GM23338 (cell line): Measurements from ENCODE around the gene ZBTB7C. TPM values are rescaled to one million over a fixed set of nuclear protein-coding genes. Genes with fewer than 3 reads are reported as not detected.

Experiments used
- ATAC-seq: fragments of 200-7000 bp; cut with Tn5 transposase; 3 replicates; pipeline ENCODE4 v1.9.1; 2020
- DNase-seq: peaks from one replicate; pipeline ENCODE4 v3.0.0-alpha.2; 2015; ENCODE audit warnings: low spot score
- H2AFZ ChIP-seq: fragments of 200-600 bp; sonication (generic); 2 replicates; pipeline ENCODE4 v1.8.0; 2016; ENCODE audit warnings: antibody characterized with exemption, mild to moderate bottlenecking, moderate library complexity
- H3F3A ChIP-seq: fragments of 200-600 bp; sonication (generic); replicated peaks from 2 replicates; pipeline ENCODE4 v1.8.0; 2017; ENCODE audit warnings: antibody characterized with exemption, mixed run types, low read depth
- H3K27ac ChIP-seq: fragments of 200-600 bp; sonication (generic); 2 replicates; pipeline ENCODE4 v1.6.1; 2016; ENCODE audit warnings: low read depth
- H3K27me3 ChIP-seq: fragments of 200-600 bp; sonication (generic); 2 replicates; pipeline ENCODE4 v1.8.0; 2016; ENCODE audit warnings: mild to moderate bottlenecking, mixed run types, moderate library complexity; ENCODE audit not compliant: insufficient read depth
- H3K36me3 ChIP-seq: fragments of 200-600 bp; sonication (generic); 2 replicates; pipeline ENCODE4 v1.8.0; 2016; ENCODE audit warnings: mild to moderate bottlenecking; ENCODE audit not compliant: insufficient read depth
- H3K4me1 ChIP-seq: fragments of 200-600 bp; sonication (generic); 2 replicates; pipeline ENCODE4 v1.8.0; 2016; ENCODE audit warnings: mild to moderate bottlenecking, moderate library complexity; ENCODE audit not compliant: insufficient read depth
- H3K4me2 ChIP-seq: fragments of 200-600 bp; sonication (generic); 2 replicates; pipeline ENCODE4 v1.7.1; 2017; ENCODE audit warnings: mixed run types
- H3K4me3 ChIP-seq: fragments of 200-600 bp; sonication (generic); 2 replicates; pipeline ENCODE4 v1.6.1; 2016; ENCODE audit warnings: mixed run types
- H3K79me2 ChIP-seq: fragments of 200-600 bp; sonication (generic); replicated peaks from 2 replicates; pipeline ENCODE4 v1.8.0; 2017; ENCODE audit warnings: mild to moderate bottlenecking; ENCODE audit not compliant: insufficient read depth
- H3K9me2 ChIP-seq: fragments of 200-600 bp; sonication (generic); 2 replicates; pipeline ENCODE4 v1.8.0; 2017; ENCODE audit not compliant: insufficient read depth
- H4K20me1 ChIP-seq: fragments of 200-600 bp; sonication (generic); replicated peaks from 2 replicates; pipeline ENCODE4 v1.8.0; 2017; ENCODE audit warnings: mild to moderate bottlenecking; ENCODE audit not compliant: insufficient read depth
- H3K27ac Mint-ChIP-seq: 2 replicates; pipeline ENCODE4 v1.8.0; 2020; ENCODE audit warnings: inconsistent platforms, mild to moderate bottlenecking, moderate library complexity, mixed read lengths
- H3K27me3 Mint-ChIP-seq: 3 replicates; pipeline ENCODE4 v1.8.0; 2022; ENCODE audit warnings: low read depth, mild to moderate bottlenecking, moderate library complexity, mixed read lengths, inconsistent platforms; ENCODE audit not compliant: insufficient read depth, poor library complexity
- H3K36me3 Mint-ChIP-seq: 3 replicates; pipeline ENCODE4 v1.8.0; 2021; ENCODE audit warnings: low read depth, mild to moderate bottlenecking, inconsistent platforms, moderate library complexity, mixed read lengths
- H3K4me1 Mint-ChIP-seq: 3 replicates; pipeline ENCODE4 v1.8.0; 2020; ENCODE audit warnings: mild to moderate bottlenecking, inconsistent platforms, mixed read lengths
- H3K4me3 Mint-ChIP-seq: 3 replicates; pipeline ENCODE4 v1.8.0; 2021; ENCODE audit warnings: moderate library complexity, mild to moderate bottlenecking, inconsistent platforms, mixed read lengths
- H3K9me3 Mint-ChIP-seq: 3 replicates; pipeline ENCODE4 v1.8.0; 2020; ENCODE audit warnings: moderate library complexity, mild to moderate bottlenecking, inconsistent platforms, mixed read lengths
- CREB1 ChIP-seq: fragments of 250-450 bp; sonication (Bioruptor Pico); IDR thresholded peaks from 2 replicates; pipeline ENCODE4 v1.5.0; 2020; ENCODE audit warnings: low read depth, mild to moderate bottlenecking, moderate library complexity
- EZH2 ChIP-seq: fragments of 200-600 bp; sonication (generic); IDR thresholded peaks from one replicate; pipeline ENCODE4 v1.8.0; 2017; ENCODE audit warnings: antibody characterized with exemption, mild to moderate bottlenecking, low read depth; ENCODE audit not compliant: unreplicated experiment
- EZH2phosphoT487 ChIP-seq: fragments of 200-600 bp; sonication (generic); IDR thresholded peaks from one replicate; pipeline ENCODE4 v1.8.1; 2018; ENCODE audit warnings: antibody characterized with exemption; ENCODE audit not compliant: unreplicated experiment
- JUNB ChIP-seq: IDR thresholded peaks from one replicate; pipeline ENCODE4 v1.6.1; 2016; ENCODE audit warnings: antibody characterized with exemption; ENCODE audit not compliant: unreplicated experiment
- NANOG ChIP-seq: IDR thresholded peaks from 2 replicates; pipeline ENCODE4 v1.6.1; 2016; ENCODE audit warnings: antibody characterized with exemption, borderline replicate concordance
- POLR2AphosphoS5 ChIP-seq: IDR thresholded peaks from 2 replicates; pipeline ENCODE4 v1.6.1; 2016; ENCODE audit warnings: antibody characterized with exemption, low read depth
- STAT1 ChIP-seq: IDR thresholded peaks from one replicate; pipeline ENCODE4 v1.6.1; 2016; ENCODE audit warnings: antibody characterized with exemption; ENCODE audit not compliant: unreplicated experiment
- ZNF114 ChIP-seq: fragments of 250-450 bp; sonication (Bioruptor Pico); IDR thresholded peaks from 2 replicates; pipeline ENCODE4 v1.5.0; 2020; ENCODE audit warnings: mild to moderate bottlenecking, moderate library complexity
- ZNF331 ChIP-seq: fragments of 250-450 bp; sonication (Bioruptor Pico); IDR thresholded peaks from 2 replicates; pipeline ENCODE4 v1.5.0; 2020; ENCODE audit warnings: low read depth, mild to moderate bottlenecking, moderate library complexity
- polyA plus RNA-seq: library from polyadenylated mRNA; unstranded; fragments of >200 nt; fragmentation: Nextera tagmentation; extraction: Ambion mirVana; gene quantifications from 2 replicates; pipeline ENCODE4 v1.2.1, GENCODE V29; 2016
- total RNA-seq: library from RNA; depleted of rRNA; stranded (reverse); fragments of >200 nt; shearing (Covaris generic); gene quantifications from 2 replicates; pipeline ENCODE4 v1.2.3, GENCODE V29; 2014
- TF ChIP-seq, protein P1 (sequence below), 2 experiments: fragments of 200-600 bp in 1 of 2; sonication (generic) in 1 of 2; conservative IDR thresholded peaks; 2 replicates each; pipeline versions ENCODE4 v1.5.1 to v1.6.1; 2016 to 2017; ENCODE audit warnings: antibody characterized with exemption in 2 of 2, low read depth in 2 of 2, mild to moderate bottlenecking in 2 of 2, moderate library complexity in 1 of 2
- TF ChIP-seq, protein P2 (sequence below): fragments of 250-450 bp; sonication (Bioruptor Pico); IDR thresholded peaks from 2 replicates; pipeline ENCODE4 v1.5.0; 2020; ENCODE audit warnings: mild to moderate bottlenecking, moderate library complexity
- TF ChIP-seq, protein P3 (sequence below): IDR thresholded peaks from 2 replicates; pipeline ENCODE4 v1.6.1; 2016; ENCODE audit warnings: antibody characterized with exemption

Gene ZBTB7C
- total and polyA plus RNA-seq, 2 experiments from 2014 or later, result 0.03 to 0.14 TPM

DNA sequence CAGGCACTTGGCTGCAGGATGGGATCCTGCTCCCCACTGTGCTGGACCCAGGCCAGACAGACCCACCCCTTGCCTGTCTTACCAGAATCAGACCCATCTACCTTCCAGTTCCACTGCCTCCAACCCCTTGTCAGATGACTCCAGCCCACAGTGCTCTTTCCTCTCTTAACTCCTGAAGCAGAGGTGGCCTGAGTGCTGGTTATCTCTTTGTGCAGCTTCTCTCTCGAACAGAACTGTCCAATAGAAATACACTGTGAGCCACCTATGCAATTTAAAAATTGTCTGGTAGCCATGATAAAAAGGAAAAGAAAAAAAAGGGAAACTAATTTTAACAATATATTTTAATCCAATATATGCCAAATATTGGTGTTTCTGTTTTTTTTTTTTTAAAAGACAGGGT lies 318.5 kb downstream of the ZBTB7C start:
- Histone ChIP-seq H3F3A (no peaks in the 10 kb centered on the region), H3K4me1 (no peaks in the 10 kb centered on the region), H3K36me3 (no peaks in the 10 kb centered on the region), H3K4me2 (no peak overlapping the region), H4K20me1 (no peaks in the 10 kb centered on the region), H2AFZ (no peak overlapping the region), H3K79me2 (no peaks in the 10 kb centered on the region), H3K9me2 (no peaks in the 10 kb centered on the region), H3K4me3 (no peak overlapping the region), H3K27ac (no peak overlapping the region), H3K27me3 (no peaks in the 10 kb centered on the region)
- H3K4me1 Mint-ChIP-seq, result no peaks in the 10 kb centered on the region; the same call in 2 of the 3 replicates
- ATAC-seq (no peak), DNase-seq (no peak)
- H3K9me3 Mint-ChIP-seq, result no peaks in the 10 kb centered on the region
- TF ChIP-seq, protein P1, sequence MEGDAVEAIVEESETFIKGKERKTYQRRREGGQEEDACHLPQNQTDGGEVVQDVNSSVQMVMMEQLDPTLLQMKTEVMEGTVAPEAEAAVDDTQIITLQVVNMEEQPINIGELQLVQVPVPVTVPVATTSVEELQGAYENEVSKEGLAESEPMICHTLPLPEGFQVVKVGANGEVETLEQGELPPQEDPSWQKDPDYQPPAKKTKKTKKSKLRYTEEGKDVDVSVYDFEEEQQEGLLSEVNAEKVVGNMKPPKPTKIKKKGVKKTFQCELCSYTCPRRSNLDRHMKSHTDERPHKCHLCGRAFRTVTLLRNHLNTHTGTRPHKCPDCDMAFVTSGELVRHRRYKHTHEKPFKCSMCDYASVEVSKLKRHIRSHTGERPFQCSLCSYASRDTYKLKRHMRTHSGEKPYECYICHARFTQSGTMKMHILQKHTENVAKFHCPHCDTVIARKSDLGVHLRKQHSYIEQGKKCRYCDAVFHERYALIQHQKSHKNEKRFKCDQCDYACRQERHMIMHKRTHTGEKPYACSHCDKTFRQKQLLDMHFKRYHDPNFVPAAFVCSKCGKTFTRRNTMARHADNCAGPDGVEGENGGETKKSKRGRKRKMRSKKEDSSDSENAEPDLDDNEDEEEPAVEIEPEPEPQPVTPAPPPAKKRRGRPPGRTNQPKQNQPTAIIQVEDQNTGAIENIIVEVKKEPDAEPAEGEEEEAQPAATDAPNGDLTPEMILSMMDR (conservative IDR thresholded peaks at IDR 0.05; ENCODE audit: low read depth in 2 of 2), result no peak
- TF ChIP-seq NANOG (no peak), POLR2AphosphoS5 (no peak), STAT1 (no peak), JUNB (no peak), ZNF331 (no peak), EZH2phosphoT487 (no peak), ZNF114 (CRISPR knock-in tag) (no peak), EZH2 (no peak), CREB1 (CRISPR knock-in tag) (no peak)
- TF ChIP-seq, protein P2, sequence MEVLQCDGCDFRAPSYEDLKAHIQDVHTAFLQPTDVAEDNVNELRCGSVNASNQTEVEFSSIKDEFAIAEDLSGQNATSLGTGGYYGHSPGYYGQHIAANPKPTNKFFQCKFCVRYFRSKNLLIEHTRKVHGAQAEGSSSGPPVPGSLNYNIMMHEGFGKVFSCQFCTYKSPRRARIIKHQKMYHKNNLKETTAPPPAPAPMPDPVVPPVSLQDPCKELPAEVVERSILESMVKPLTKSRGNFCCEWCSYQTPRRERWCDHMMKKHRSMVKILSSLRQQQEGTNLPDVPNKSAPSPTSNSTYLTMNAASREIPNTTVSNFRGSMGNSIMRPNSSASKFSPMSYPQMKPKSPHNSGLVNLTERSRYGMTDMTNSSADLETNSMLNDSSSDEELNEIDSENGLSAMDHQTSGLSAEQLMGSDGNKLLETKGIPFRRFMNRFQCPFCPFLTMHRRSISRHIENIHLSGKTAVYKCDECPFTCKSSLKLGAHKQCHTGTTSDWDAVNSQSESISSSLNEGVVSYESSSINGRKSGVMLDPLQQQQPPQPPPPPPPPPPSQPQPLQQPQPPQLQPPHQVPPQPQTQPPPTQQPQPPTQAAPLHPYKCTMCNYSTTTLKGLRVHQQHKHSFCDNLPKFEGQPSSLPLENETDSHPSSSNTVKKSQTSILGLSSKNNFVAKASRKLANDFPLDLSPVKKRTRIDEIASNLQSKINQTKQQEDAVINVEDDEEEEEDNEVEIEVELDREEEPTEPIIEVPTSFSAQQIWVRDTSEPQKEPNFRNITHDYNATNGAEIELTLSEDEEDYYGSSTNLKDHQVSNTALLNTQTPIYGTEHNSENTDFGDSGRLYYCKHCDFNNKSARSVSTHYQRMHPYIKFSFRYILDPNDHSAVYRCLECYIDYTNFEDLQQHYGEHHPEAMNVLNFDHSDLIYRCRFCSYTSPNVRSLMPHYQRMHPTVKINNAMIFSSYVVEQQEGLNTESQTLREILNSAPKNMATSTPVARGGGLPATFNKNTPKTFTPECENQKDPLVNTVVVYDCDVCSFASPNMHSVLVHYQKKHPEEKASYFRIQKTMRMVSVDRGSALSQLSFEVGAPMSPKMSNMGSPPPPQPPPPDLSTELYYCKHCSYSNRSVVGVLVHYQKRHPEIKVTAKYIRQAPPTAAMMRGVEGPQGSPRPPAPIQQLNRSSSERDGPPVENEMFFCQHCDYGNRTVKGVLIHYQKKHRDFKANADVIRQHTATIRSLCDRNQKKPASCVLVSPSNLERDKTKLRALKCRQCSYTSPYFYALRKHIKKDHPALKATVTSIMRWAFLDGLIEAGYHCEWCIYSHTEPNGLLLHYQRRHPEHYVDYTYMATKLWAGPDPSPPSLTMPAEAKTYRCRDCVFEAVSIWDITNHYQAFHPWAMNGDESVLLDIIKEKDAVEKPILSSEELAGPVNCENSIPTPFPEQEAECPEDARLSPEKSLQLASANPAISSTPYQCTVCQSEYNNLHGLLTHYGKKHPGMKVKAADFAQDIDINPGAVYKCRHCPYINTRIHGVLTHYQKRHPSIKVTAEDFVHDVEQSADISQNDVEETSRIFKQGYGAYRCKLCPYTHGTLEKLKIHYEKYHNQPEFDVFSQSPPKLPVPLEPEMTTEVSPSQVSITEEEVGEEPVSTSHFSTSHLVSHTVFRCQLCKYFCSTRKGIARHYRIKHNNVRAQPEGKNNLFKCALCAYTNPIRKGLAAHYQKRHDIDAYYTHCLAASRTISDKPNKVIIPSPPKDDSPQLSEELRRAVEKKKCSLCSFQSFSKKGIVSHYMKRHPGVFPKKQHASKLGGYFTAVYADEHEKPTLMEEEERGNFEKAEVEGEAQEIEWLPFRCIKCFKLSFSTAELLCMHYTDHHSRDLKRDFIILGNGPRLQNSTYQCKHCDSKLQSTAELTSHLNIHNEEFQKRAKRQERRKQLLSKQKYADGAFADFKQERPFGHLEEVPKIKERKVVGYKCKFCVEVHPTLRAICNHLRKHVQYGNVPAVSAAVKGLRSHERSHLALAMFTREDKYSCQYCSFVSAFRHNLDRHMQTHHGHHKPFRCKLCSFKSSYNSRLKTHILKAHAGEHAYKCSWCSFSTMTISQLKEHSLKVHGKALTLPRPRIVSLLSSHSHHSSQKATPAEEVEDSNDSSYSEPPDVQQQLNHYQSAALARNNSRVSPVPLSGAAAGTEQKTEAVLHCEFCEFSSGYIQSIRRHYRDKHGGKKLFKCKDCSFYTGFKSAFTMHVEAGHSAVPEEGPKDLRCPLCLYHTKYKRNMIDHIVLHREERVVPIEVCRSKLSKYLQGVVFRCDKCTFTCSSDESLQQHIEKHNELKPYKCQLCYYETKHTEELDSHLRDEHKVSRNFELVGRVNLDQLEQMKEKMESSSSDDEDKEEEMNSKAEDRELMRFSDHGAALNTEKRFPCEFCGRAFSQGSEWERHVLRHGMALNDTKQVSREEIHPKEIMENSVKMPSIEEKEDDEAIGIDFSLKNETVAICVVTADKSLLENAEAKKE (CRISPR knock-in tag), result no peak
- TF ChIP-seq, protein P3, sequence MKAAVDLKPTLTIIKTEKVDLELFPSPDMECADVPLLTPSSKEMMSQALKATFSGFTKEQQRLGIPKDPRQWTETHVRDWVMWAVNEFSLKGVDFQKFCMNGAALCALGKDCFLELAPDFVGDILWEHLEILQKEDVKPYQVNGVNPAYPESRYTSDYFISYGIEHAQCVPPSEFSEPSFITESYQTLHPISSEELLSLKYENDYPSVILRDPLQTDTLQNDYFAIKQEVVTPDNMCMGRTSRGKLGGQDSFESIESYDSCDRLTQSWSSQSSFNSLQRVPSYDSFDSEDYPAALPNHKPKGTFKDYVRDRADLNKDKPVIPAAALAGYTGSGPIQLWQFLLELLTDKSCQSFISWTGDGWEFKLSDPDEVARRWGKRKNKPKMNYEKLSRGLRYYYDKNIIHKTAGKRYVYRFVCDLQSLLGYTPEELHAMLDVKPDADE, result no peak
- H3K36me3 Mint-ChIP-seq, result no peaks in the 10 kb centered on the region
- no peak overlapping the region for H3K27ac Mint-ChIP-seq
- peaks cover 1% of the 10 kb centered on the region for H3K27me3 Mint-ChIP-seq
- no peak overlapping the region for H3K4me3 Mint-ChIP-seq
